Activated CD8-positive, alpha-beta memory T cell treated with anti-CD3 and anti-CD28 coated beads, Interleukin-2, amount 50 U/mL, for 1 hour (primary cell): ENCODE results near the gene SCARB1.

ENCODE experiments used
- DNase-seq: peaks from one replicate; pipeline ENCODE4 v3.0.0-alpha.2; 2020; ENCODE audit errors: extremely low read depth

The SCARB1 gene

GRCh38 chr12:124865728-124866127, 2.1 kb upstream of the SCARB1 start:
- no peak for DNase-seq

GRCh38 chr12:124864326-124864752, 675 bp upstream of the SCARB1 start:
- DNase-seq, result no peak

DNA sequence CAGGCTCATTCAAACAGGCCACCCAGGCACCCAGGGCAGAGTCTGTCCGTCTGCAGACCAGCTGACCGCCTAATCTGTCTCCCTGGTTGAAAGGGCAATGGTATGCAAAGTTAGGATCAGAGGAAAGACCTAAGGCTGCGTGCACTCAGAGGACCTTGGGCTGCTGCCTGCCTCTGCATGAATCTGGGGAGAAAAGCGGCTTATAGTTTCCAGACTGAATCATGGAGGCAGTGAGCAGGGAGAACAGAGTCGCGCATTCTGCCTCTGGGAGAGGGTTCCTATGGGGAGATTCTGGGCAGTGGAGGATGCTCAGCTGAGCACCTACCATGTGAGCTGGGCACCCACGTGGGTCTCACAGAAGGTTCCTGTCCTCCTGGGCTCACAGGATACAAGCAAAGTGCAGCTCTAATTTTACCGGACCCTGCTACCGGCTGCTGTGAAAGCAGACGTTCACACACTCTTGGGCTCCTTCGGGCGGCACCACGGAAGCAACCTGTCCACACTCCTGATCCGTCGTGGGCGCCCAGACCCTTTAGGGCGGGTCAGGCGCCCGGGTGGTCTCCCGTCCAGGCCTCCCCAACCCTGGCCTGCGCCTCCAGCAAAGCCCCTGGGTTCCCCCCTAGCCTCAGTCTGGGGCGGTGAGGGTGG, 772 bp downstream of the SCARB1 start:
- DNase-seq, result no peak

DNA sequence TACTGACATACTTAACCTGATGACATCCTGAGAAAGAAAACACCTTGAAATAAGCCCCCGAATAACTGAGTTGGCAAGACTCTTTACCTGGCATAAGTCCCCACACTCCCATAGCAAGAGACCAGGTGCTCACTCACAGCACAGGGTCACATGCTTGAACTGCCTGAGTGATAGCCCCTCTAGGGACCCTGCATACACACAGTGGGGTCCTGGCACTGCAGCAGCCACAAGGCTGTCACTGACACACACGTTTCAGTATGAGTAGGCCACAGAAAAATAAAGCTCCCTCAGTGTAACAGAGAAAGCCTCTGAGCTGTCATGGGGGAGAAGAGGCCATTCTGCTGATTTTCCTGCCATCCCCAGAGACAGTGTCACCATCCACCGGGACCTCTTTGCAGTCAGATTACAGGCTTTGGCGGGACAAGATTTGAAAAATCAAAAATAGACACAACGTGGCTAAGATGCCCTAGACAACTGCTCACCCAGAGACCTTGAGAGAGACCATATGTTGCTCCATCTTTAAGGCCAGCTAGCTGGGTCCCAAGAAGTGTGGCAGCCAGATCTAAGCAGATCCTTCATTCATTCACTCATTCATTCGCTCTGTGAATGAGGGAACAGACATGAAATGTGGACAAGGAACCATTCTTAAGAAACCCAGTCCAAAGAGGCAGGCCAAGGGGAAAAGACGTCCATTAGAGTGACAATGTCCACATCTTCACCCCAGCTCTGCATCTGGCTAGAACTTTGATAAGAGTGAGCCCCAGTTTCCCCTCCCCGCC, 1.6 kb downstream of the SCARB1 start:
- no peak for DNase-seq

GRCh38 chr12:124861492-124861891, 2.2 kb downstream of the SCARB1 start:
- DNase-seq, result no peak

GRCh38 chr12:124857921-124858461, 5.7 kb downstream of the SCARB1 start:
- no peak for DNase-seq

DNA sequence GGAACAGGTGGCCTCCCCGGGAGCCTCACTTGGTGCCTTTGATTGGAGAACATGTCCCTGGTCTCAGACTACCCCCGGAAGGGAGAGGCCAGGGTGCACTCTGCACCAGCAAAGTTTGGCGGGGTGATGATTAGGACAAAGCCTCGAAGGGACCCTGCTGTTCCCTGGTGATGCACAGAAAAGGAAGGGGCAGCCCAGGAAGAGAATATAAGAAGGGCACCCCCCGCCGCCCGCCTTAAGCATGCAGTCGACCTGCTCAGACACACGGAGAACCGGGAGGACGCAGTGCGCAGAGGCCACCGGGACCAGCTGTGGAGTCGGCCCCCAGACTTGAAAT, 6.9 kb downstream of the SCARB1 start:
- no peak for DNase-seq

DNA sequence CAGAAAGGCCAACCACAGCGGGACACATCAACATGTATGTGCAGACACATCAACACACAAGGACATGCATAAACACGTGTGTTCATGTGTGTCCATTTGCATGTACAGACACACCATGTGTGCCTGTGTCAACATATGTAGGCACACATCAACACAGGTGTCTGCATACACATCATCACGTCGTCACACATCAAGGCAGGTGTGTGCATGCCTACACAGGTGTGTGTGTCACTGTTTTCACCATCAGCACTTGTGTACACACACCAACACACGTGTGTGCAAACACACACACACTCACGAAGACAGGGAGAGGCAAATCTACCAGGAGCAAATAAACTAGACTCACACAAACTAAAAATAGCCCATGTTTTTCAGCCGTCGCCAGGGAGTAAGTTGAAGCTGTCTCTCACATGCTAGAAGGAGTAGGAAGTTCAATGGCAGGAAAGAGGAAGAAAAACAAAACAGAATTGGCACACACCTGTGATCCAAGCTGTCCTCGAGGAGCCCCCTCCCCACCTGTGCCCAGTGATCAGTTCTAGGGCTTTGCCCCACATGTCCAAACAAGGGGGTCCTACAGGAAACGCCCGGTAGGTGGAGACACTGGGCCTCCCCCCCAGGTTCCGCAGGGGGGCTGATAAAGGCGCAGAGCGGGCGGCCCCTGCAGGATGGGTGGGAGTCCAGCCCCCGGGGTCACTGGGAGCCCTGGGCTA, 7.4 kb downstream of the SCARB1 start:
- no peak for DNase-seq

GRCh38 chr12:124855275-124855957, 8.2 kb downstream of the SCARB1 start:
- no peak for DNase-seq

- no peak for DNase-seq
Measured at GRCh38 chr12:124854637-124855184, 9.0 kb downstream of the SCARB1 start.

GRCh38 chr12:124853781-124854636, 9.7 kb downstream of the SCARB1 start:
- no peak for DNase-seq

DNA sequence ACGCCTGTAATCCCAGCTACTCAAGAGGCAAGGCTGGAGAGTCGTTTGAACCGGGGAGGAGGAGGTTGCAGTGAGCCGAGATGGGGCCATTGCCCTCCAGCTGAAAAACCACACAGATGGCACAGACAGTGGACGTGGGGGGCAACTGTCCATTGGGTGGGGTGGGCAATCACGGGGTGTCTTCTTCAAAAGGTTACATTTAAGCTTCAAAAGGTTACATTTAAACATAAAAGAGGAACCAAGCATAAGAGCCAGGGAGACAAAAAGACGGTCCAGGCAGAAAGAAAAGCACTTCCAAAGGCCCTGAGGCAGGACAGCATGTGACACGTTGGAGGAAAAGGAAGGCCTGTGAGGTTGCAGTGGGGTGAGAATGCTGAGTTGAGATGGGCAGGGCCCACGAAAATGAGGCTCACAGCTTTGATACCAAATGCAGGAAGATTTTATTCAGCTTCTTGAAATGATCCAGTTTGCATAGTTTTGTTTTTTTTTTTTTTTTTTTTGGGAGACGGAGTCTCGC, 10.7 kb downstream of the SCARB1 start:
- no peak for DNase-seq

- DNase-seq, result no peak
Measured at GRCh38 chr12:124852329-124852831, 11.3 kb downstream of the SCARB1 start.

- no peak for DNase-seq
Measured at GRCh38 chr12:124851342-124851741, 12.3 kb downstream of the SCARB1 start.

DNA sequence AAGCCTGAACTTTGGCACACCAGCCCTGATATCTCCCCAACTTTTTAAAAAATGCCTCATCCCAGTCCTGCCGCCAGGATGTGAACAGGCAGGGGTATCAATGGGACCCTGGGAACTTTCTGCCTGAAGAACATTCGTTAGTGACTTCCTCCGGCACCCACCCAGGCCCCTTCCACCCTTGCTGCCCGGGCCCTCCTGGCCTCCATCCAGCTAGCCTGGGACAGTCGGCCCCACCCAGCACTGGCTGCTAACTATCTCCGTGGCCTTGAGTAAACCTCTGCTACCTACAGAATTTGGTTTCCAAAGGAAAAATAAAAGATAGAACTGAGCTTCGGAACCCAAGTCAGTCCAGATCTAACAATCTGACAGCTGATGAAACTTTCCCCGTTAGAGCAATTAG, 14.3 kb downstream of the SCARB1 start:
- DNase-seq, result no peak

DNA sequence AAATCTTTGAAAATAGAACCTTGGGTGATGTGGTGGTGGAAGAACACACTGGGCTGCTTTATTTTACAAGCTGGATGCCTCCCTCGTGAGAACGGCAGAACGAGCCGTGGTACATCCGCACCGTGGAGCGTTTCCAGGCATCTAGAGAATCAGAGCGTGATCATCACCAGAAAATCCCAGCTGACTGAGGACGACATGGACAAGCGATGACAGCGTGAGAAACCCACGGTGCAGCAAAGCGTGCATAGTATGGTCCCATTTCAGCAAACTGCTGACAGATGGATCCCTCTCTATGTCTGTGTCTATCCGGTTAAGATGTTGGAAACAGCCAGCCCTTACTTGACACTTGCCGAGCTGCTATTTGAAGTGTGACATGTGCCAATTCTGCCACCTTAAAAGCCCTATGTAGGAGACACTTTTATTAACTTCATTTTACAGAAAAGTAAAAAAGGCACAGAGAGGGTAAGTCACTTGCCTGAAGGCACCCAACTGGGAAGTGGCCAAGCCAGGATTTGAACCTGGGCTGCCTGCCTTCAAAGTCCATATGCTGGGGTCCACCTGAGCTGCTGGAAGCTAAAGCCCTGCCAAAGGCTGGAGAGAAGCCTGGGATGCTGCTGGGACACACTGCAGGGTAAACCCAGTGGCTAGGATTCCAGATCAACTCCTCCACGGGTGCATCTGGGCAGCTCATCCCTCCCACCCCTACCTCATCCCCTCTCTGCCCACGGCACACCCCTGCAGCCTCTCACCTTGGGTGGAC, 14.9 kb downstream of the SCARB1 start:
- no peak for DNase-seq

DNA sequence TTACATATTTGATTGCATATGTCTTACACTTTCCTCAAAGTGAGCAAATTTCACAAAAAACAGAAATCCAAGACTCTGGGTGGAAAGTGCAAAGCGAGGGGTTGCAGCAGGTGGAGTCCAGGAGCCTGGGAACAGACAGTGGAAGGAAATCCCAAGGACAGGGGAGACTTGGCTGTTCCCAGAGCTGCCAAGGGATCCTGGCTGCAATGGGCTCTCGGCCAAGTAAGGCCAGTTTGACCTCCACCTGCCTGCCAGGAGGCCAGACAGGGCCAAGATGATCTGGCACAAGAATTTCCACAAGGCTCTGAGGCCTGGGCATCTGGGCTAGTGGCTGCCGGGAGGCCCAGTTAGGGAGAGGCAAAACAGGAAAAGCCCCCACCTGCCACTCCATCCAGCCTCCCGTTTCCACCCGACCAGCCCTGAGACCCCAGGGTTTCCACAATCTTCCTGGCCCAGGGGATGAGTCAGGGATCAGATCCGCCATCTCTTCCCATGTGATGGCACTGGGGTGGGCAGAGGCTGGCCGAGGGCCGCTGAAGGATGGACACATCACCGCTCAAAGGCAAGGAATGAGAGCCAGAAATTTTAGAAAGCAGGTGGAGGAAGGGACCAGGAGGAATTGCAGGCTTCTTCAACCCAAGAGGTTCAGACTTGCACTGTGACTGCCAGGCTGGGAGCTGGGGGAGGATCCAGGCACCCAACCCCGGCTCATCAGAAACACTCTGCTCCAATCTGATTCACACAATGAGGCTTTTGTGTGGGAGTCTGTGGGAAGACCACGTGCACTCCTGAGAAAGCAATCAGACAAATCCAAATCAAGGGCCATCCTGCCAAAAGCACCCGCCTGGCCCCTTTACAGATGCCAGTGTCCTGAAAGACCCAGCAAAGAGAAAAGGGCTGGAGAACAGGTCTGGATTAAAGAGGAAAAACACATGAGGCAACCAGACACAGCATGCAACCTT, 16.3 kb downstream of the SCARB1 start:
- no peak for DNase-seq
